Stomach smooth muscle (tissue), 2 donors: Measurements from ENCODE around the gene PDGFRB.
A peak's percentile ranks its signal among the peaks of the same experiment; 100 is the strongest.
"Not testable (repeated sequence)": the region's sequence is repeated elsewhere in the genome, so short reads cannot be mapped to it uniquely, and the experiment has no call there.

ENCODE experiments used
- H3K27ac ChIP-seq: one replicate; pipeline ENCODE4 v1.7.0; 2013; ENCODE audit warnings: mild to moderate bottlenecking, low read length, inconsistent platforms
- H3K27me3 ChIP-seq, 2 donors: one replicate each; pipeline ENCODE4 v1.7.0; 2013; ENCODE audit warnings: low read length in 2 of 2; ENCODE audit not compliant: insufficient read depth in 2 of 2, control insufficient read depth in 1 of 2
- H3K36me3 ChIP-seq, 2 donors: one replicate each; pipeline ENCODE4 v1.7.0; 2013; ENCODE audit warnings: low read length in 2 of 2; ENCODE audit not compliant: control insufficient read depth in 2 of 2, insufficient read depth in 2 of 2
- H3K4me1 ChIP-seq: one replicate; pipeline ENCODE4 v1.7.0; 2013; ENCODE audit warnings: low read length; ENCODE audit not compliant: control insufficient read depth, insufficient read depth
- H3K4me3 ChIP-seq, 2 donors: one replicate each; pipeline ENCODE4 v1.7.0; 2013; ENCODE audit warnings: low read length in 2 of 2
- H3K9ac ChIP-seq, 2 donors: one replicate each; pipeline ENCODE4 v1.7.0; 2013; ENCODE audit warnings: low read length in 2 of 2, mild to moderate bottlenecking in 1 of 2
- H3K9me3 ChIP-seq, 2 donors: one replicate each; pipeline ENCODE4 v1.7.0; 2013; ENCODE audit warnings: low read length in 2 of 2; ENCODE audit not compliant: control insufficient read depth in 2 of 2
- donor health status: healthy.
- donor health status: Pancreatic carcinoma.

Gene PDGFRB

DNA sequence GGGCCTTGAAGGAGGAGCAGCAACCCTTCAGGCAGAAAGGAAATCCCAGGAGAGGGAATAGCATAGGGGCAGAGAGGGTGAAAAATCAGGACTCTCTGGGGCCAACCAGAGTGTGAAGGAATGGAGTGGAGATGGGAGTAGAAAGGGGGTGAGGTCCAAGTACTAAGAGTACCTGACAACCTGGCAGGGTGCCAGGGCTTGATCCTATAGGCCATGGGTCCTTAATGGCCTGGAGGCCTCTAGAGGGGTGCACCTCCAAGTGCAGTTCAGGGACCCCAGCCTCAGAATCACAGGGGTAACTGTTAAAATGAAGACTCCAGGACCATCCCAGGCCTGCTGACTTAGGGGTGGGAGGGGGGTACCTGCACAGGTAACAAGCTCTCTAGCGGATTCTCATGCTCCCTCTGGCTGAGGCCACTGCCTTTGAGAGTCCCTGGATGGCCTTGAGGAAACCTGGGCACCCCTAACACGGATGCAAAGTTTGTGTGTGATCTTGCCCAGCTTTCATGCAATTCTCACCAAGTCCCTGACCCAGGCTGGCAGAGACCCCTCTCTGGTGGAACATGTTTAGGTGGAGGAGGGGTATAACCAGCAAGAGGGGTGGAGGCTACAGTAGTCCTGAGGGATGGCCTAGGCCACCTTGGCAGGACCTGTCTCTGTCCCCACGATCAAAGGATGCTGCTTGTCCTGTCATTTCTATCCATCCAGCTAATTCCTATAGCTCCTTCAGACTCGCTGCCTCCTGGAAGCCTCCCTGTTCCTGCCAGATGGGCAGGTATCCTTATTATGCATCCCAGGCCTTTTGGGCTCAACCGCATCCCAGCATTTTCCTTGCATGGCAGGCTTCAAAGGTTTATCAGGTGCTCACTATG, 51.7 kb downstream of the PDGFRB start:
- Histone ChIP-seq H3K9ac (no peak overlapping the region), H3K27ac (no peak overlapping the region), H3K4me1 (no peaks in the 10 kb centered on the region), H3K36me3 (no peaks in the 10 kb centered on the region), H3K9me3 (no peaks in the 10 kb centered on the region), H3K27me3 (no peaks in the 10 kb centered on the region), H3K4me3 (no peak overlapping the region)

DNA sequence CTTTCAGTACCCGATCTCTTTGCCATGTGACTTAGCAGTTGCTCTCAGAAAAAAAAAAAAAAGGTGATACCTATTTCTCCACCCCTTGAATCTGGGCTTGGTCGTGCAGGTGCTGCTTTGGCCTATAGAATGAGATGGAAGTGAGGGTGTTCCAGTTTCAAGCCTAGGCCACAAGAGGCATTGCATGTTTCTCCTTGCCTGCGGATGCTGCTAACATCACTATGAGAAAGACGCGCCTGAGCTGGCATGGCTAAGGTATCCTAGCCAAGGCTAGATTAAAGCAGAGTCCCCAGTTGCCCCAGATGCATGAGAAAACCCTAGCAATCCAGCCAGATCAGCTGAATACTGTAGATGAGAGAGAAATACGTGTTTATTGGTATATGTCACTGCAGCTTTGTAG, 54.6 kb downstream of the PDGFRB start:
- H3K27ac ChIP-seq = no peak overlapping the region
- no peaks in the 10 kb centered on the region for H3K27me3 ChIP-seq
- no peaks in the 10 kb centered on the region for H3K36me3 ChIP-seq
- H3K9me3 ChIP-seq = no peaks in the 10 kb centered on the region
- no peak overlapping the region for H3K4me3 ChIP-seq
- H3K9ac ChIP-seq = no peak overlapping the region
- H3K4me1 ChIP-seq = no peaks in the 10 kb centered on the region

- Histone ChIP-seq H3K9me3 (no peaks in the 10 kb centered on the region), H3K4me1 (no peaks in the 10 kb centered on the region), H3K27ac (no peak overlapping the region), H3K9ac (no peak overlapping the region), H3K4me3 (no peak overlapping the region), H3K36me3 (no peaks in the 10 kb centered on the region), H3K27me3 (no peaks in the 10 kb centered on the region)
Observed at GRCh38 chr5:150097152-150097551, 58.5 kb downstream of the PDGFRB start.

DNA sequence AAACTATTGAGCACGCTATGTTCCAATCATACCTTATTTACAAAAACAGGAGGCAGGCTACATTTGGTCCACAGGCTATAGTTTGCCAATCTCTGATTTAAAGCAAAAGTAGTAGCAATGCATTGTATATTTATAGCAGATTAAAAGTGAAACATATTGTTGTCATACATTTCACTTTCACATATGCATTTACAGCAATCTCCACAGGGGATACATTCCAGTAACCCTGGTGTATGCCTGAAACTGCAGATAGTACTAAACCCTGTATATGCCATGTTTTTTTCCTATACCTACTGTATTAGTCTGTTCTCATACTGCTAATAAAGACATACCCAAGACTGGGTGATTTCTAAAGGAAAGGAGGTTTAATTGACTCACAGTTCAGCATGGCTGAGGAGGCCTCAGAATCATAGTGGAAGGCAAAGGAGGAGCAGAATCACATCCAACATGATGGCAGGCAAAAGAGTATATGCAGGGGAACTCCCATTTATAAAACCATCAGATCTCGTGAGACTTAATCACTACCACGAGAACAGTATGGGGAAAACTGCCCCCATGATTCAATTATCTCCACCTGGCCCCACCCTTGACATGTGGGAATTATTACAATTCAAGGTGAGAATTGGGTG, 63.4 kb downstream of the PDGFRB start:
- Histone ChIP-seq H3K9ac (no peak overlapping the region), H3K4me1 (no peaks in the 10 kb centered on the region), H3K27me3 (no peaks in the 10 kb centered on the region), H3K36me3 (no peaks in the 10 kb centered on the region), H3K9me3 (peaks cover 0 to 2% of the 10 kb centered on the region in 2 donors), H3K4me3 (no peak overlapping the region), H3K27ac (no peak overlapping the region)

- H3K4me1 ChIP-seq = no peaks in the 10 kb centered on the region
Observed at GRCh38 chr5:150085950-150086715, 69.5 kb downstream of the PDGFRB start, which contains the start of gene CSF1R. Gene CSF1R, minus strand, starts transcription at chr5:150086554. Its CDS starts 127 bp downstream, at chr5:150086427.

GRCh38 chr5:150085191-150085912, 70.3 kb downstream of the PDGFRB start:
- H3K9me3 ChIP-seq = peaks cover 0 to 2% of the 10 kb centered on the region in 2 donors
- no peaks in the 10 kb centered on the region for H3K27me3 ChIP-seq
- H3K27ac ChIP-seq = no peak overlapping the region
- H3K4me1 ChIP-seq = no peaks in the 10 kb centered on the region
- peak overlapping the region; percentile 11 to 44 for H3K4me3 ChIP-seq
- no peaks in the 10 kb centered on the region for H3K36me3 ChIP-seq
- no peak overlapping the region for H3K9ac ChIP-seq

More at GRCh38 chr5:150085950-150086715, 69.5 kb downstream of the PDGFRB start, which contains the start of gene CSF1R:
- peak within 1 kb of the TSS; percentile 11 to 44 for H3K4me3 ChIP-seq
- H3K36me3 ChIP-seq = no peaks in the 10 kb centered on the region
- H3K27ac ChIP-seq = no peak within 1 kb of the TSS
- no peaks in the 10 kb centered on the region for H3K27me3 ChIP-seq
- peaks cover 0 to 2% of the 10 kb centered on the region in 2 donors for H3K9me3 ChIP-seq
- H3K9ac ChIP-seq = no peak within 1 kb of the TSS

DNA sequence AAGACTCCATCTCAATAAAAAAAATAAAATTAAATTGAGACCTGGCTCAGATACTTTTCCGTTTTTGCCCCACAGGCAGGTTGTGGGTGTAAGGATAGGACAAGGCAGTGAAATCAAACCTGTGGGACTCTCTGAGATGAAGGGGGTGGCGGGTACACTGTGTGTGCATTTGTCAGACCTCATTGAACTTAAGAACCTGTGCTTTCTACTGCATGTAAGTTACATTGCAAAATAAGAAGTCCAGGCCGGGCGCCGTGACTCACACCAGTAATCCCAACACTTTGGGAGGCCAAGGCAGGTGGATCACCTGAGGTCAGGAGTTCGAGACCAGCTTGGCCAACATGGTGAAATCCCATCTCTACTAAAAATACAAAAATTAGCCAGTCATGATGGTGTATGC, 70.9 kb downstream of the PDGFRB start:
- H3K27ac ChIP-seq, H3K4me3 ChIP-seq, H3K9ac ChIP-seq, H3K4me1 ChIP-seq, H3K9me3 ChIP-seq, H3K27me3 ChIP-seq, H3K36me3 ChIP-seq: not testable (repeated sequence)

GRCh38 chr5:150082889-150083288, 72.8 kb downstream of the PDGFRB start:
- Histone ChIP-seq H3K4me3 (peak overlapping the region in 1 of 2 donors; percentile 15), H3K27ac (no peak overlapping the region), H3K9ac (no peak overlapping the region), H3K9me3 (no peaks in the 10 kb centered on the region), H3K36me3 (no peaks in the 10 kb centered on the region), H3K27me3 (no peaks in the 10 kb centered on the region), H3K4me1 (peaks cover 2% of the 10 kb centered on the region)

DNA sequence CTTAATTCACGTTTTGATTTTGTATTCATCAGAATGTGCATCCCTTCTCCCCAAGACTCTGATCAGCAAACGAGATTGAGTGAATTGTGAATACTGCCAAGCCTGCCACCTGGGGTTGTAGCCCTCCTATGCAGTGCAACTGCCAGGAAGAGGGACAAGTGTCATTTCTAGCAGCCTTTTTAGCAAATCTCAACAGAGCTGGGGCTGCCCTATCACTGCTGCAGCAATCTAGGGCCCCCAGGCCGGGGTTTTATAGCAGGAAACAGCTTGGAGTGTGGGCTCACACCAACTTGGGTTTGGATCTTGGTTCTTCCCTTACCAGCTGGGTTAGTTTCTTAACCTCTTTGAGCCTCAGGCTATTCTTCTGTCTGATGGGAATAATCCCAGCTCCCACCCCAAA, 73.3 kb downstream of the PDGFRB start:
- Histone ChIP-seq H3K9ac (no peak overlapping the region), H3K4me3 (peak overlapping the region in 1 of 2 donors; percentile 15)

More for the DNA sequence above, 73.3 kb downstream of the PDGFRB start:
- Histone ChIP-seq H3K9me3 (no peaks in the 10 kb centered on the region), H3K4me1 (peaks cover 2% of the 10 kb centered on the region), H3K36me3 (no peaks in the 10 kb centered on the region), H3K27ac (no peak overlapping the region), H3K27me3 (no peaks in the 10 kb centered on the region)
